Panc1 (cell line): ENCODE data around the gene CNGA1. TPM values are rescaled to one million over a fixed set of nuclear protein-coding genes. Genes with fewer than 3 reads are reported as not detected.

Source experiments
- ATAC-seq: fragments of 200-7000 bp; cut with Tn5 transposase; 2 replicates; pipeline ENCODE4 v1.9.1; 2020; ENCODE audit warnings: mild to moderate bottlenecking, moderate library complexity
- BruUV-seq: library from RNA; stranded (reverse); fragments of 400-500 nt; replicated peaks from 2 replicates; lab custom pipeline; 2021; lab: Mats Ljungman, UMichigan
- CTCF ChIA-PET: fragments of 300-600 bp; sonication (Branson Sonifier 250); formaldehyde crosslinking; loops from one replicate; lab custom pipeline; 2022; ENCODE audit warnings: antibody characterized with exemption; lab: Charles Lee
- POLR2A ChIA-PET: fragments of 300-600 bp; sonication (Branson Sonifier 250); formaldehyde crosslinking; loops from one replicate; lab custom pipeline; 2022; ENCODE audit warnings: antibody characterized with exemption; lab: Charles Lee
- DNase-seq: peaks from one replicate; pipeline ENCODE4 v3.0.0-alpha.2; 2010; ENCODE audit warnings: low read depth, low spot score
- H3K27ac ChIP-seq: 2 replicates; pipeline ENCODE4 v1.5.1; 2011; ENCODE audit warnings: mild to moderate bottlenecking, low read length, inconsistent platforms
- H3K27me3 ChIP-seq: fragments of 200-500 bp; sonication (Bioruptor generic); 2 replicates; pipeline ENCODE4 v1.6.0; 2014; ENCODE audit warnings: low read length, inconsistent platforms; ENCODE audit not compliant: control insufficient read depth, insufficient read depth
- H3K36me3 ChIP-seq: fragments of 200-500 bp; sonication (Bioruptor generic); 2 replicates; pipeline ENCODE4 v1.5.1; 2014; ENCODE audit warnings: inconsistent platforms, mild to moderate bottlenecking, low read length, moderate library complexity; ENCODE audit not compliant: control insufficient read depth, insufficient read depth
- H3K4me1 ChIP-seq: 2 replicates; pipeline ENCODE4 v1.5.1; 2011; ENCODE audit warnings: inconsistent platforms, mild to moderate bottlenecking, low read length, moderate library complexity; ENCODE audit not compliant: control insufficient read depth, insufficient read depth
- H3K4me3 ChIP-seq, 2 experiments: 2 replicates each; pipeline ENCODE4 v1.5.1; 2011 to 2012; ENCODE audit warnings: low read depth in 2 of 2, low read length in 2 of 2, mild to moderate bottlenecking in 2 of 2, inconsistent platforms in 1 of 2, moderate library complexity in 1 of 2
- H3K9me3 ChIP-seq: fragments of 200-500 bp; sonication (Bioruptor generic); 2 replicates; pipeline ENCODE4 v1.5.1; 2014; ENCODE audit warnings: low read depth, mild to moderate bottlenecking, inconsistent platforms, low read length, moderate library complexity; ENCODE audit not compliant: control insufficient read depth, insufficient read depth
- POLR2AphosphoS5 ChIP-seq: IDR thresholded peaks from 2 replicates; pipeline ENCODE4 v1.6.1; 2012; ENCODE audit warnings: mild to moderate bottlenecking, low read depth, low read length, moderate library complexity
- SIN3A ChIP-seq: IDR thresholded peaks from 2 replicates; pipeline ENCODE4 v1.6.1; 2012; ENCODE audit warnings: low read depth, mild to moderate bottlenecking, low read length, moderate library complexity, borderline replicate concordance; ENCODE audit not compliant: insufficient read depth
- TCF7L2 ChIP-seq: IDR thresholded peaks from 2 replicates; pipeline ENCODE4 v1.6.1; 2011; ENCODE audit warnings: mild to moderate bottlenecking, low read depth, low read length, inconsistent platforms
- in situ Hi-C: cut with HindIII; loops from 2 replicates; pipeline ENCODE4 v1.10.0; 2016; ENCODE audit warnings: low sequenced_read_pairs, low pct_unique_long_range_greater_than_20kb
- intact Hi-C: fragments of 100-400 bp; cut with micrococcal nuclease; formaldehyde crosslinking; loops from one replicate; pipeline ENCODE4 v1.10.0; 2022; ENCODE audit not compliant: unreplicated experiment
- total RNA-seq: library from RNA; stranded (reverse); gene quantifications from one replicate; pipeline ENCODE4 v1.2.1, GENCODE V29; 2021; ENCODE audit not compliant: unreplicated experiment
- TF ChIP-seq, protein P1 (sequence below): fragments of 450-650 bp; IDR thresholded peaks from 2 replicates; pipeline ENCODE4 v1.5.1; 2017; ENCODE audit warnings: mild to moderate bottlenecking
- TF ChIP-seq, protein P2 (sequence below), 2 experiments: IDR thresholded peaks; 2 replicates each; pipeline ENCODE4 v1.6.1; 2011 to 2012; ENCODE audit warnings: low read depth in 2 of 2, control low read depth in 1 of 2, low read length in 1 of 2, mild to moderate bottlenecking in 1 of 2, moderate library complexity in 1 of 2; ENCODE audit not compliant: insufficient read depth in 1 of 2

The CNGA1 gene
- total RNA-seq, 1 experiment from 2014 or later: 0.23 TPM

DNA sequence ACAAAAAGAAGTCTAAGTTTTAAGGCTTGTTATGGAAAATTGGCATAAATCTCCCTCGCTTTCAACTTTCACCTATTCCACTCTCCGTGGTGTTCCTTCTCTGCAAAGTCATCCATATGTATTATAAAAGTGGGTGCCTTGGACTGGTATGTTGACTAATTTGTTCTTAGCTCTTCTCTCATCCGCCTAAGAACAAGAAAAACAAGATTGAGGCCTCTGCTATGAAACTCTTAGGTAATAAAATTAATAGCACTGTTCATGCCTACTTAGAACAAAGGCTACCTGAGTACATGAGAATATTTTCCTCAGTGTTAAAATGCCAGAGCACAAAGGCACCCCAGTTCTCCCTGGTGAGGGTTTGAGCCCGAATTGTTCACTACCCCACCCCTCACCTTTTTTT, 1.3 kb downstream of the CNGA1 start:
- Histone ChIP-seq H3K36me3 (0 out of 2 replicates have a peak, but pooled peaks cover 3% of the 10 kb centered on the region), H3K4me1 (no peaks in the 10 kb centered on the region), H3K4me3 (no peak overlapping the region), H3K9me3 (no peaks in the 10 kb centered on the region), H3K27ac (no peak overlapping the region), H3K27me3 (no peaks in the 10 kb centered on the region)
- ChIA-PET POLR2A (no interaction called here), CTCF (no interaction called here)
- TF ChIP-seq, protein P1, sequence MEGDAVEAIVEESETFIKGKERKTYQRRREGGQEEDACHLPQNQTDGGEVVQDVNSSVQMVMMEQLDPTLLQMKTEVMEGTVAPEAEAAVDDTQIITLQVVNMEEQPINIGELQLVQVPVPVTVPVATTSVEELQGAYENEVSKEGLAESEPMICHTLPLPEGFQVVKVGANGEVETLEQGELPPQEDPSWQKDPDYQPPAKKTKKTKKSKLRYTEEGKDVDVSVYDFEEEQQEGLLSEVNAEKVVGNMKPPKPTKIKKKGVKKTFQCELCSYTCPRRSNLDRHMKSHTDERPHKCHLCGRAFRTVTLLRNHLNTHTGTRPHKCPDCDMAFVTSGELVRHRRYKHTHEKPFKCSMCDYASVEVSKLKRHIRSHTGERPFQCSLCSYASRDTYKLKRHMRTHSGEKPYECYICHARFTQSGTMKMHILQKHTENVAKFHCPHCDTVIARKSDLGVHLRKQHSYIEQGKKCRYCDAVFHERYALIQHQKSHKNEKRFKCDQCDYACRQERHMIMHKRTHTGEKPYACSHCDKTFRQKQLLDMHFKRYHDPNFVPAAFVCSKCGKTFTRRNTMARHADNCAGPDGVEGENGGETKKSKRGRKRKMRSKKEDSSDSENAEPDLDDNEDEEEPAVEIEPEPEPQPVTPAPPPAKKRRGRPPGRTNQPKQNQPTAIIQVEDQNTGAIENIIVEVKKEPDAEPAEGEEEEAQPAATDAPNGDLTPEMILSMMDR: no peak
- TF ChIP-seq, protein P2, sequence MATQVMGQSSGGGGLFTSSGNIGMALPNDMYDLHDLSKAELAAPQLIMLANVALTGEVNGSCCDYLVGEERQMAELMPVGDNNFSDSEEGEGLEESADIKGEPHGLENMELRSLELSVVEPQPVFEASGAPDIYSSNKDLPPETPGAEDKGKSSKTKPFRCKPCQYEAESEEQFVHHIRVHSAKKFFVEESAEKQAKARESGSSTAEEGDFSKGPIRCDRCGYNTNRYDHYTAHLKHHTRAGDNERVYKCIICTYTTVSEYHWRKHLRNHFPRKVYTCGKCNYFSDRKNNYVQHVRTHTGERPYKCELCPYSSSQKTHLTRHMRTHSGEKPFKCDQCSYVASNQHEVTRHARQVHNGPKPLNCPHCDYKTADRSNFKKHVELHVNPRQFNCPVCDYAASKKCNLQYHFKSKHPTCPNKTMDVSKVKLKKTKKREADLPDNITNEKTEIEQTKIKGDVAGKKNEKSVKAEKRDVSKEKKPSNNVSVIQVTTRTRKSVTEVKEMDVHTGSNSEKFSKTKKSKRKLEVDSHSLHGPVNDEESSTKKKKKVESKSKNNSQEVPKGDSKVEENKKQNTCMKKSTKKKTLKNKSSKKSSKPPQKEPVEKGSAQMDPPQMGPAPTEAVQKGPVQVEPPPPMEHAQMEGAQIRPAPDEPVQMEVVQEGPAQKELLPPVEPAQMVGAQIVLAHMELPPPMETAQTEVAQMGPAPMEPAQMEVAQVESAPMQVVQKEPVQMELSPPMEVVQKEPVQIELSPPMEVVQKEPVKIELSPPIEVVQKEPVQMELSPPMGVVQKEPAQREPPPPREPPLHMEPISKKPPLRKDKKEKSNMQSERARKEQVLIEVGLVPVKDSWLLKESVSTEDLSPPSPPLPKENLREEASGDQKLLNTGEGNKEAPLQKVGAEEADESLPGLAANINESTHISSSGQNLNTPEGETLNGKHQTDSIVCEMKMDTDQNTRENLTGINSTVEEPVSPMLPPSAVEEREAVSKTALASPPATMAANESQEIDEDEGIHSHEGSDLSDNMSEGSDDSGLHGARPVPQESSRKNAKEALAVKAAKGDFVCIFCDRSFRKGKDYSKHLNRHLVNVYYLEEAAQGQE (IDR thresholded peaks at IDR 0.05; ENCODE audit: insufficient read depth in 1 of 2, low read depth in 2 of 2, low read length in 1 of 2): no peak
- TF ChIP-seq SIN3A (no peak), TCF7L2 (no peak), POLR2AphosphoS5 (no peak)
- no TSS peak for BruUV-seq
- in situ Hi-C loops: no loop called here
- intact Hi-C loops: no loop called here
- DNase-seq (no peak), ATAC-seq (no peak)

DNA sequence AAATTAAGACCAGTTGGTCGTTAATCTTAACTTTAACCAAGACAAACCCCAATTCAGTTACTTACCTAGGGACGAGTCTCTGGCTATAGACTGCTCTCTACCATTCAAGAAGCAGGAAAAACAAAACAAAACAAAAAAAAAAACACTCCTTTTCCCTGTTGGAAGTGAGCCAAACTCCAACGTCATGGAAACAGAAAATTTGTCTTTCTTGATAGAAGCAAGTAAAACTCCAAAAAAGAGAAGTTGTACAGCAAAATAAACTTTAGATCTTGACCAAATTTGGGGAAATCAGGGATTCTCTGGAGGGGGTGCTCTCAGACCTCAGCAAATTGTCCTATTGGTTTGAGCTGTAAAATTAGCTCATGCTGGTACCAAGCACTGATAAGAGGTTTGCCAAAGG, 3.7 kb downstream of the CNGA1 start:
- Histone ChIP-seq H3K36me3 (0 out of 2 replicates have a peak, but pooled peaks cover 3% of the 10 kb centered on the region), H3K27ac (no peak overlapping the region), H3K27me3 (no peaks in the 10 kb centered on the region), H3K4me1 (no peaks in the 10 kb centered on the region), H3K4me3 (no peak overlapping the region), H3K9me3 (no peaks in the 10 kb centered on the region)
- ChIA-PET CTCF (no interaction called here), POLR2A (no interaction called here)
- no peak for DNase-seq
- TF ChIP-seq TCF7L2: no peak
- TF ChIP-seq, protein P1: no peak
- TF ChIP-seq, protein P2 (IDR thresholded peaks at IDR 0.05; ENCODE audit: insufficient read depth in 1 of 2, low read depth in 2 of 2, low read length in 1 of 2): no peak
- no peak for TF ChIP-seq SIN3A
- no peak for TF ChIP-seq POLR2AphosphoS5
- ATAC-seq: no peak
- in situ Hi-C loops: no loop called here
- BruUV-seq: no TSS peak
- intact Hi-C loops: no loop called here
